Left lobe of liver (tissue), 2 donors: Measurements from ENCODE around the gene TMEM239. TPM values are rescaled to one million over a fixed set of nuclear protein-coding genes. Genes with fewer than 3 reads are reported as not detected.
"Not testable (repeated sequence)": the region's sequence is repeated elsewhere in the genome, so short reads cannot be mapped to it uniquely, and the experiment has no call there.

ENCODE experiments used
- ATAC-seq: fragments of 200-7000 bp; cut with Tn5 transposase; one replicate; pipeline ENCODE4 v1.9.1; 2020; ENCODE audit warnings: mild to moderate bottlenecking, moderate library complexity
- DNase-seq: peaks from one replicate; pipeline ENCODE4 v3.0.0-alpha.2; 2020; ENCODE audit warnings: low spot score
- total RNA-seq: library from RNA; stranded (reverse); gene quantifications from one replicate; pipeline ENCODE4 v1.2.1, GENCODE V29; 2021
- donor health status: DM: no; HTN: no; CAD: no; lungs with moderate emphysema.
- donor health status: DM: no; HTN: yes; CAD: no.

Gene TMEM239
- total RNA-seq: not detected

DNA sequence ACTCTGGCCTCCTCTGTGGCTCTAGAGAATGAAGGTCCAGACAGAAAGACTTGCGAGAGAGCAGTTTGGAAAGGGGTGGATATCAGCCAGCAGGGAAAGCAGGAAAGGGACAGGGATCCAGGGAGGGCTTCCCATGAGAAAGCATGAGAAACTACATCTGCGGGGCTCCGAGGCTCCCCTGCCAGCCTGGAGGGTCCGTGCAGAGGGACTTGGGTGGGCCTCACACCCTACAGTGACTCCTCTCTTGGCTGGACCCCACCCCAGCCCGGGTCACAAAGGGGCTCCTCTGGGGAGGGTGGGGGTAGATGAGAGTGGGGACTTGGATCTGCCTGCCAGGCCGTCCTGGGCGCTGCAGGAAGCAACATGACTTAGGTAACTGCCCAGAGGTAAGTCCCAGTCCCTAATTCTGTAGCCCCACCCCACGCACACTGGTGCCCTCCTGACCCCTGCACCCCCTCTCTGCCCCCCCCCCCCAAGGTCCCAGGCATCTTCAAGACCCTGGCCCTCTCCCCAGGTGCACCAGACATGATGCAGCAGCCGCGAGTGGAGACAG is at the start of gene TMEM239:
Gene TMEM239 (plus strand): TSS at position 335 of the 553 bp plus-strand sequence. CDS start 191 bp downstream, at position 526.
- no peak for DNase-seq
- ATAC-seq: no peak

GRCh38 chr20:2767768-2768631 is 48.2 kb upstream of the TMEM239 start:
- DNase-seq (peak; percentile 90), ATAC-seq (peak; percentile 98)

GRCh38 chr20:2768632-2769015 is 47.5 kb upstream of the TMEM239 start:
- DNase-seq (no peak), ATAC-seq (no peak)

- DNase-seq, ATAC-seq: not testable (repeated sequence)
These were observed 46.1 kb upstream of the TMEM239 start for GRCh38 chr20:2770091-2770490.

DNA sequence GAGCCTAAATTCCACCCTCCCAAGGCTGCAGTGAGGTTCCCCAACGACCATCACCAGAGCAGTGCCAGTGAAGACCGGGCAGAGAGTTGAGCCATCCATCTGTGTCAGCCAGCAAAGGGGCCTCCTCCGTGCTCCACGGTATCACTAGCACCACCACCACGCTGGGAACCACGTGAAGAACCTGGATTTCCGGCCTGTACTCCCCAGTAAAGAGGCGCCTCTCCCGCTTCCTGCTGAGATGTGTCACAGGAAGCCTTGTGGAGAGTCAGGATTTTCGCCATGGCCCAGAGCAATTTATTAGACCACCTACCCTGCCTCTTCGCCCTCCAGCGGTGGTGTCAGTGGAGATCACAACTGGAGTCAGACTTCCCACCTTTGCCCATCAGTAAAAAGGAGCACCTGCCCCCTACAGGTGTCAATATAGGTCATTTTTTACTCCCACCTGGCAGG is 44.5 kb upstream of the TMEM239 start:
- DNase-seq (no peak), ATAC-seq (no peak)

DNA sequence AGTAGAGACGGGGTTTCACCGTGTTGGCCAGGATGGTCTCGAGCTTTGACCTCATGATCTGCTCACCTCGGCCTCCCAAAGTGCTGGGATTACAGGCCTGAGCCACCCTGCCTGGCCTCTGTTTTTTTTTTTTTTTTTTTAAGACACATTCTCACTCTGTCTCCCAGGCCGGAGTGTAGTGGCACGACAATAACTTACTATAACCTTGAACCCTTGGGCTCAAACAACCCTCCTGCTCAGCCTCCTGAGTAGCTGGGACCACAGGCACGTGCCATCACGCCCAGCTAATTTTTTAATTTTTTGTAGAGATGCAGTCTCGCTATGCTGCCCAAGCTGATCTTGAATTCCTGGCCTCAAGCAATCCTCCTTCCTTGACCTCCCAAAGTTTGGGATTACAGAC is 42.4 kb upstream of the TMEM239 start:
- no peak for DNase-seq
- ATAC-seq: no peak

GRCh38 chr20:2775139-2775538 is 41.0 kb upstream of the TMEM239 start:
- ATAC-seq (no peak), DNase-seq (no peak)

GRCh38 chr20:2778602-2779321 is 37.4 kb upstream of the TMEM239 start:
- no peak for DNase-seq

DNA sequence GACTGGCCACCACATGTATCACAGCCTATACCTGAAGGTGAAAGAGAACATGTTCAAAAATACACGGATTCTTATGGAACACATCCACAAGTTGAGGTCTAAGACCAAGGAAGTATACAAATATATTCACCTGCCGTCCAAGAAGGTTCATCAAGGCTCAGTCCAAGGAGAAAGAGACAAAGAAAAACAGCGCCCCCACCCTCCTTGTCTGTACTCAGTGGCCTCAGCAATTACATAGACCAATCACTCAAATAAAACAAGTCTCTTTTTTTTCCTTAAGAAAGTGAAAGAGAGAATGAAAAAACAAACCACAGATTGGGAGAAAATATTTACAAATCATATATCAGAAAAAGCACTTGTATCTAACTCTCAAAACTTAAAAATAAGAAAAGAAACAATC is 35.2 kb upstream of the TMEM239 start:
- no peak for DNase-seq

More at GRCh38 chr20:2778602-2779321, 37.4 kb upstream of the TMEM239 start:
- no peak for ATAC-seq

DNA sequence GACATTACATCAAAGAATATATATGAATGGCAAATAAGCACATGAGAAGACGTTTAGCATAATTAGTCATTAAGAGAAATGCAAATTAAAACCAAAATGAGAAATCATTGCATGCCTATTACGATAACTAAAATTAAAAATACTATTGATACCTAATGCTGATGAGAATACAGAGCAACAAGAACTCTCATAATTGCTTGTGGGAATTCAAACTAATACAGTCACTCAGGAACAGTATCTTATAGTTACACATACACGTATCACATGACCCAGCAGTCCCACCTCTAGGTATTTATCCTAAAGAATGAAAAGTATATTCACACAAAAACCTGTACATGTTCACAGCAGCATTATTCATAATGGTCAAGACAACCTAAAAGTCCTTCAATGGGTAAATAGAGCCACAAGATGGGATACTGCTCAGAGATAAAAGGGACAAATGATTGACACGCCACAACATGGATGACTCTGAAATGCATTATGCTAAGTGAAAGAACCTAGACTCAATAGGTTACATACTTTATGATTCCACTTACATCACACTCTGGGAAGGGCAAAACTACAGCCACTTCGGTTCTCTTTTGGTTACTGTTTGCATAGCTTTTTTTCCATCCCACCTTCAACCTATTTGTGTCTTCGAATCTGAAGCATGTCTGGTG is 32.1 kb upstream of the TMEM239 start:
- ATAC-seq (no peak), DNase-seq (no peak)

More for the DNA sequence above, 35.2 kb upstream of the TMEM239 start:
- no peak for ATAC-seq

DNA sequence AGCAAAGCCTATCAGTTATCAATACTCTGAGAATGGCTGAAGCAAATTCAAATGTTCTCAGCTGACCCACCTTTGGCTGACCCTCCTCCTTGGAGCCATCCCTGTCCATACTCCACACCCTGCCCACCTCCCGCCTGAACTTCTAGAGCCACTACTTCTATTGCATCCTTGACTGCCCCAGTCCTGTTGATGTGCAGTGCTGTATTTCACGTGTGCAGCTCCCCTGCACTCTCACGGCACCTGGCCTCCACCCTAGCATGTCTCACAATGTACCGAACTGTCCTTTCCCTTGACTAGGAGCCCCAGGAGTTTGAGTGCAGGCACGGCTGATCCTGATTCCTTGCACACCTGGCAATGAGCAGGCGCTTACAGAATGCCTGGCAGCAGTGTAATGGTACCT is 22.7 kb upstream of the TMEM239 start:
- ATAC-seq: no peak
- DNase-seq: no peak

- ATAC-seq: no peak
These were observed 21.9 kb upstream of the TMEM239 start for GRCh38 chr20:2794202-2794748.

GRCh38 chr20:2794866-2795447 is 21.2 kb upstream of the TMEM239 start:
- ATAC-seq: no peak
- DNase-seq: no peak

More at GRCh38 chr20:2794202-2794748, 21.9 kb upstream of the TMEM239 start:
- no peak for DNase-seq

- ATAC-seq (no peak), DNase-seq (no peak)
These were observed 20.7 kb upstream of the TMEM239 start for GRCh38 chr20:2795451-2795850.

DNA sequence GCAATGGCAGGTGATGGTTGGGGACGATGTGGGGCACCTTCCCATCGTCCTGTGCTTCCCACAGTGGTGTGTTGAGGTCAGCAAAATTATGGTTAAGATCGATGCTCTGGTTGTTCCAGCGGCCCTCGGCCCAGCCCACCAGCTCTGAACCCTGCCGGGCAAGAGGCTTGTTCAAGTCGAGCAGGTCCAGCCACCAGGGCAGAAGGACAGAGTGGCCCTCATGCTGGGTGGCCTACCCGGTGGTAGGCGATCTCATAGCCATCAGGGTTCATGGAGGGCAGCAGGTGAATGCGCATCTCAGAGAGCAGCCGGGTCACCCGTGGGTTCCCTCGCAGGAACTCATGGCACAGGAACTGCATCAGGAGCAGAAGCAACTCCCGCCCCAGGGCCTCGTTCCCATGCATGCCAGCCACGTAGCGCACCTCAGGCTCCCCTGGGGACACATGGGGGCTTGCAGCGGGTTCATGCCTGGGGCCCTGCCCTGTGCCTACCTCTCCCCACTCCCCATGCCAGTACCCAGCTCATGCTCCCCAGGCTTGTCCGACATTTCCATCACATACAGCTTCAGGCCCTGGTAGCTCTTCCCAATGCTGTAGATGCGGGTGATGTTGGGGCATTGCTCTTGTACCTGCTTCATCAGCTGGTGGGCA is 20.0 kb upstream of the TMEM239 start:
- ATAC-seq (no peak), DNase-seq (no peak)

GRCh38 chr20:2797136-2797983 is 18.8 kb upstream of the TMEM239 start:
- DNase-seq (no peak), ATAC-seq (no peak)

- DNase-seq: no peak
- ATAC-seq: no peak
These were observed 17.9 kb upstream of the TMEM239 start for GRCh38 chr20:2798095-2798805.

DNA sequence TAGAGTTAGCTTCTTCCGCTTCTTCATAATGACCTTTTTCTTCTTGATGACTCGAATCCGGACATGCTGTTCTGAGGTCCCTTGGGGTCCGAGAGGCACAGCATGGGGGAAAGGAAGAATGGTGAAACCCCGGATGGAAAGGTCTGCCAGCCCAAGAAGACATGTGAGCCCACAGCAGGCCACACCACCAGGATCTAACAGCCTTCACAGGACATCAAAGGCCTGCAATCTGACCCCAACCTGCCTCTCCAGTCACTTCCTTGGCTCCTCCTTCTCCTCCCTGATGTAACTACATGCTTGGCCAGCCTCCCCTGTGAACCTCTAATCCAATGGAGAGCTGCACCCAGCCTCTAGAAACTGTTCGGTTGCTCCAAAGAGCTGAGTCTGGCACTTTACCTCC is 17.4 kb upstream of the TMEM239 start:
- ATAC-seq (no peak), DNase-seq (no peak)
